SJSA1 (cell line): ENCODE results near the gene MAP2K5. TPM values are rescaled to one million over a fixed set of nuclear protein-coding genes. Genes with fewer than 3 reads are reported as not detected.

ENCODE experiments used
- DNase-seq, 2 experiments: peaks; one replicate each; pipeline ENCODE4 v3.0.0-alpha.2; 2015 to 2020; ENCODE audit warnings: low spot score in 2 of 2, low read depth in 1 of 2
- H3K27ac ChIP-seq: fragments of 250-450 bp; sonication (Bioruptor Pico); 2 replicates; pipeline ENCODE4 v1.5.1; 2020; ENCODE audit warnings: mild to moderate bottlenecking, moderate library complexity
- H3K27me3 ChIP-seq: fragments of 250-450 bp; sonication (Bioruptor Pico); replicated peaks from 2 replicates; pipeline ENCODE4 v1.5.1; 2020; ENCODE audit warnings: mild to moderate bottlenecking, moderate library complexity
- H3K36me3 ChIP-seq: fragments of 250-450 bp; sonication (Bioruptor Pico); 2 replicates; pipeline ENCODE4 v1.5.1; 2020; ENCODE audit warnings: mild to moderate bottlenecking
- H3K4me1 ChIP-seq: fragments of 250-450 bp; sonication (Bioruptor Pico); replicated peaks from 2 replicates; pipeline ENCODE4 v1.6.1; 2021; ENCODE audit warnings: mild to moderate bottlenecking
- H3K4me3 ChIP-seq: fragments of 250-450 bp; sonication (Bioruptor Pico); 2 replicates; pipeline ENCODE4 v1.5.1; 2020; ENCODE audit warnings: mild to moderate bottlenecking
- H3K9me3 ChIP-seq: fragments of 250-450 bp; sonication (Bioruptor Pico); replicated peaks from 2 replicates; pipeline ENCODE4 v1.5.1; 2020; ENCODE audit warnings: mild to moderate bottlenecking
- total RNA-seq: library from RNA; depleted of rRNA; stranded (reverse); fragments of >200 nt; shearing (Covaris generic); gene quantifications from 2 replicates; pipeline ENCODE4 v1.2.3, GENCODE V29; 2014

The MAP2K5 gene
- total RNA-seq, 1 experiment from 2014 or later = 4.3 TPM

DNA sequence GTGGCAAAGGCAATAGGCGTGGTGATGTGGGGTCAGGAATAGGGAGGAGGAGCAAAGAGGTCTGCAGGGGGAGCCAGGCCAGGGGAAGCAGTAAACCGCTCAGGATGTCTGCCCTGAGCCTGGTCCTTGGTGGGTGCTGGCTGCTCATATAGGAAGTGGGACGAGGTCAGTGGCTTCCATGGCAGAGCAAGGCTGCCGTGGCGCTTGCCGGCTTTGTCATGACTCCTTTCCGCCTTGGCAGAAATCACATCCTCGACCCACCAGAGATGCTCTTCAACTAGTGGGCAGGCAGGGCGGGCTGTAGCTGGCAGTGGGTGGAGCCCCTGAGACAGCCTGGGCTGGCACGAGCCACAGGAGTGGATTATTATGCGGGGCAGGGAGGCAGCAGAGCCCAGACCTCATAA, 269.7 kb downstream of the MAP2K5 start:
- H3K9me3 ChIP-seq = no peaks in the 10 kb centered on the region
- H3K36me3 ChIP-seq = no peaks in the 10 kb centered on the region
- no peak overlapping the region for H3K27ac ChIP-seq
- peaks cover 9% of the 10 kb centered on the region for H3K27me3 ChIP-seq
- no peak for DNase-seq
- H3K4me1 ChIP-seq = no peaks in the 10 kb centered on the region
- no peak overlapping the region for H3K4me3 ChIP-seq

DNA sequence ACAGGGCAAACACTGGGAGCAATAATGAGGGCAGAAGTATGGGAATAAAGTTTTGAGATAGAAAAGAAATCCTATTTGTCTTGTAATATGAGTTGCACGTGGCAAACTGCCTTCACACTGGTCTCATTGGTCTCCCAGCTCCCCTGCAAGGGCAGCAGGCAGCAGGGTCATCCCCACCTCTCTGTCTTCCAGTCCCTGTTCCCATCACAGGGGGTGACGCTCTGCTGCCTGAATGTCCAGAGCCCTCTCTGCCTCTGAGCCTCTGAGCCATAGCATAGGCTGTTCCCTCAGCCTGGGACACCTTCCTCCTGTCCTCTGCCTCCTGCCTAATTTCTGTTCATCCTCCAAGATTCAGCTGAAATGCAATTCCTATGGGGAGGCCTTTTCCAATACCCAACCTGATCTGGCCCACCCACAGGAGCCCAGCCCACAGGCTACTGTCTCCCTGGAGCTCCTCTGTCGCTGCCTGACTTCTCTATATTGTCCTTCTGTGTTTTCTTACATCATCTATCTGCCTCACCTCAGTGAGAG, 270.7 kb downstream of the MAP2K5 start:
- Histone ChIP-seq H3K27ac (no peak overlapping the region), H3K36me3 (no peaks in the 10 kb centered on the region), H3K9me3 (no peaks in the 10 kb centered on the region), H3K4me3 (no peak overlapping the region), H3K4me1 (no peaks in the 10 kb centered on the region), H3K27me3 (peaks cover 9% of the 10 kb centered on the region)
- no peak for DNase-seq

DNA sequence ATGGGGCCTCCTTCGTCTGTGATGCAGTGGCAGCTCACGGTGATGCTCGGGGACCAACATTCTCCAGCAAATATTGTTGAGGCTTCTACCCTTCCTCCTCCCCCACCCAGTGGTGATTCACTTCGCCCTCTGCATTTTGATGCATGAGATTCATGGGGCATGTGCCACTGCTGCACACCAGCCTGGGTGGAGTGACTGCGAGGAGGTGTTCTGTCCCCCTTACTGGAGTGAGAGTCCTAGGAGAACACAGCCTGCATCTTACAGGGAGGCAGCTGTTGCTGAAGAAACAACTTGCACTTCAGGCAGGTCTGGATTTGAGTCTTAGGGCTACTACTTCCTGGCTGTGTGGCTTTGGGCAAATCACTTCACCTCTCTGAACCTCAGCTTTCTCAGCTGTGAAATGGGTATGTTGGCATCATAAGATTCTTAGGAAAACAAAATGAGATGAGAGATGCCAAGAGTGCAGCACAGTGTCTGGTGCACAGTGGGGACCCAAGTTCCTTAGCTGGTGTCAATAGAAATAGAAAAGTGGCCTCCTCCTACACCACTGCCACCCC, 272.6 kb downstream of the MAP2K5 start:
- H3K36me3 ChIP-seq = no peaks in the 10 kb centered on the region
- no peaks in the 10 kb centered on the region for H3K9me3 ChIP-seq
- no peaks in the 10 kb centered on the region for H3K4me1 ChIP-seq
- DNase-seq = no peak
- no peak overlapping the region for H3K4me3 ChIP-seq
- no peak overlapping the region for H3K27ac ChIP-seq
- H3K27me3 ChIP-seq = peaks cover 19% of the 10 kb centered on the region

DNA sequence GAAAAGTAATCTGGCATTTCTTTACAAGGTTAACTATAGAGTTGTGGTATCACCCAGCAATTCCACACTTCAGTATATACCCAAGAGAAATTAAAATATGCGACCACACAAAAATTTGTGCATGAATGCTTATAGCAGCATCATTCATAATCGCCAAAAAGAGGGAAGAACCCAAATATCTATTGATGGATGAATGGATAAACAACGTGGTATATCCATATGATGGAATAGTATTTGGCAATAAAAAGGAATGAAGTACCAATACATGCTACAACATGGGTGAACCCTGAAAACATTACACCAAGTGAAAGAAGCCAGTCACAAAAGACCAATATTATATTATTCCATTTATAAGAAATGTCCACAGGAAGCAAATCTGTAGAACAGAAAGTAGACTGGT, 274.2 kb downstream of the MAP2K5 start:
- Histone ChIP-seq H3K27ac (no peak overlapping the region), H3K9me3 (0 out of 2 replicates have a peak, but pooled peaks cover 3% of the 10 kb centered on the region), H3K27me3 (peaks cover 34% of the 10 kb centered on the region), H3K36me3 (no peaks in the 10 kb centered on the region), H3K4me3 (no peak overlapping the region), H3K4me1 (no peaks in the 10 kb centered on the region)
- no peak for DNase-seq

DNA sequence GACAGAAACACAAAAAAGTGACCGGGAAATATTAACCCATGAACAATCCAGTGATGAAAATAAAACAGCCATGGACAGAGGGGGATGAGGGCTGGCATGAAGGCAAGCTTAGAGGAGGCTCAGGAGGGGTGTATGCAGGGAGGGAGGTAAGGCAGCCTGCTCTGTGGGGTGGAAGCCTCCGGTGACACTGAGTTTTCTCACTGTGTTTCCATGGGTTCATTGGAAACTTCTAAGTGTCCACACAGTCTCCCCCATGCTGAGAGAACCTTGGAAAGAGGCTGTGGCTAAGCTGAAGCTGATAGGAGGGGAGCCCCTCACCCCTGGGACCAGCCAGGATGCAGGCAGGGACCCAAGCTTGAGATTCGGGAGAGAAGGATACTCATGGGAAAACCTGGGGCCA, 276.0 kb downstream of the MAP2K5 start:
- Histone ChIP-seq H3K36me3 (no peaks in the 10 kb centered on the region), H3K4me3 (no peak overlapping the region), H3K9me3 (0 out of 2 replicates have a peak, but pooled peaks cover 3% of the 10 kb centered on the region), H3K4me1 (no peaks in the 10 kb centered on the region), H3K27ac (no peak overlapping the region), H3K27me3 (peaks cover 48% of the 10 kb centered on the region)
- DNase-seq = no peak

DNA sequence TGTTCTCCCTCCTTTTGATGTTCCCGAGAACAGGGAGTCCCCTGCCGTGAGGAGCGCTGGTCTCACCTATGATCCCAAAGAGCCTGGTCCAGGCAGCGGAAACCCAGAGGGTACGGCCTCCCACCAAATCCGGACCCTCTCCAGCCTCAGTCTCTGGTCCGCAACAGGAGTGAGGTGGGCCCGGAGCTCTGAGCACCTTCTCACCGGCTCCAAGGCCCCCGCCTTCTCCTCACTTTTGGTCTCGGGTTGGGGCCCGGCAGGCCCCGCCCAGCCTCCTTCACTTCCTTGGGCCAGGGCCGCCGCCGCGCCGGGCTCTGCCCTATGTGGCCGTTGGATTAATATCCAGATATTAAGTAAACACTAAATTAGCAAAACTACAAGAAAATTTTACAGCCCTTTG, 277.1 kb downstream of the MAP2K5 start:
- Histone ChIP-seq H3K27me3 (peaks cover 60% of the 10 kb centered on the region), H3K9me3 (0 out of 2 replicates have a peak, but pooled peaks cover 3% of the 10 kb centered on the region), H3K36me3 (no peaks in the 10 kb centered on the region)

DNA sequence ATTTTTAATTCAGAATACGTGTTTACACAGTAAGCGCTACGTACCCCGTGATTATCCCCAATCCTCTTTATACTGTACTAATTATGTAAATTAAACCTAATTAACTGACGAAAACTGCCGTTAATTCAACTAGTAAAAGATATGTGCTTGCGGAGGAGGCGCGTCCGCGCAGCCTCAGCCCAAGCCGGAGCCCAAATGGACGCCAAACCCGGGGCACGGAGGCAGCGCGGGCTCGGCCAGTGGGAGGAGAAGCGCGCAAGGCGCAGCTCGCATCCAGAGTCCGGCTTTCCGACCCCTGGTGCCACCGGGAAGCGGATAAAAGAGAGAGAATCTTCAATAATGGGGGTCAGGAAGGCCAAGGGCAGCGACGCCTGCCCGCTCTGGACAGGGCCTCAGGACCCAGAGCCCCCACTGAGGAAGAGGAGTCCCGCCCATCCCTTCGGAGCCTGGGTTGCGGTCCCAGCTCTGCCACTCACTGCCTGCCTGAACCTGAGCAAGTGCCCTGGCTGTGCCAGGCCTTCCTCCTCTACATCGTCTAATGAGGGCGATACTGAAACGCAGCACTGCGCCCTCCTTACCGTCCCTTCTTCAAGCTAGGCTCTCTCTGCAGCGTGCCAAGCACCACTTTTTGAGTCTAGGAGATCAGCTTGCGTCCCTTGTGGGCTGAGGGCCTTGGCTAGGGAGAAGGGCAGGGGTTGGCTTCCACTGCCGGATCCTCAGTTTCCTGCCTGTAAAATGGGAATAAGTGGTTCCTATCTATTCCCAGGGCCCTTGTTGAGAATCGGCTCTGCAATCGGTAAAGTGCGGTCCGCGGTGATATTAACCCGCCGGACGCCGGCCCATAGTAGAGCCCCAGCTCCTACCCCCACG, 277.9 kb downstream of the MAP2K5 start:
- peaks cover 65% of the 10 kb centered on the region for H3K27me3 ChIP-seq
- DNase-seq = no peak
- no peak overlapping the region for H3K4me3 ChIP-seq
- H3K4me1 ChIP-seq = peaks cover under 1% of the 10 kb centered on the region; the same call in 1 of the 2 replicates
- no peak overlapping the region for H3K27ac ChIP-seq
- H3K36me3 ChIP-seq = no peaks in the 10 kb centered on the region
- 0 out of 2 replicates have a peak, but pooled peaks cover 3% of the 10 kb centered on the region for H3K9me3 ChIP-seq

More for the DNA sequence above, 277.1 kb downstream of the MAP2K5 start:
- no peak for DNase-seq
- Histone ChIP-seq H3K4me1 (no peaks in the 10 kb centered on the region), H3K27ac (no peak overlapping the region), H3K4me3 (no peak overlapping the region)

DNA sequence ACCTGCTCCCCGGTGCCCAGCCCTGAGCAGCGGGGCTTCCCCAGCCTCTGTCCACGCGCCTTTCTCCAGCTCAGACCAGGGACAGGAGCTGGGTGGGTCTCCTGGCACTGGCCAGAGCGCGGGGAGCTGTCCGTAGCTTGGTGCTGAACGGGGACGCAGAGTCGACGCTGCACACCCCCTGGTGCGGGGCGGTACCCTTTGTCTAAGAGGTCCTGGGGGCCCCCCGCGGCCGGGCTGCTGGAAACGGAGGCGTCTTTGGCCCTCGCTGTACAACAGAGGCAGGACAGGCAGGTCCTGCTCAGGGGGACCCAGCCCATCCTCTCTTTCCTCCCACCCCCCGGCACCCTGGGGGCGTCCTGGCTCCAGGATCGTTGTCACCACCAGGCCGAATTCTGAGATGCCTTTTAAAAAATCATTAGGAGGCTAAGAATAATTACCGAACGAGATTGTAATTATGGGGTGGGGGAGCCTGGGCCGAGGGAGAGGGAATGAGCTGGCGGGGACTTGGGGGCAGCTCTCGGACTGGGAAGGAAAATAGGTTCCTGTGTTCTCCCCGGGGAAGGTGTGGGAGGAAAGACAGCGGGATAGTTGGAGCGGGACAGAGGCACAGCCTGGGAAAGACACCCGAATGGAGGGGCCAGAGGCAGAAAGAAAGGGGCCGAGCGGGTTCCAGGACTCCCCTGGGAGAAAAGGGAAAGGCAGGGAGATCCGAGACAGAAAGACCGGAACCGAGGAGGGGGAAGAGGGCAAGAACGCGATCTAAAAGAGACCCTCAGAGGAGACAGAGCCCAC, 278.7 kb downstream of the MAP2K5 start:
- no peaks in the 10 kb centered on the region for H3K36me3 ChIP-seq
- no peak overlapping the region for H3K4me3 ChIP-seq
- H3K27me3 ChIP-seq = peaks cover 73% of the 10 kb centered on the region
- H3K9me3 ChIP-seq = peaks cover 10% of the 10 kb centered on the region; the same call in 1 of the 2 replicates
- no peak overlapping the region for H3K27ac ChIP-seq
- peak; percentile 20 to 65 for DNase-seq
- peaks cover 4% of the 10 kb centered on the region; the same call in 1 of the 2 replicates for H3K4me1 ChIP-seq

DNA sequence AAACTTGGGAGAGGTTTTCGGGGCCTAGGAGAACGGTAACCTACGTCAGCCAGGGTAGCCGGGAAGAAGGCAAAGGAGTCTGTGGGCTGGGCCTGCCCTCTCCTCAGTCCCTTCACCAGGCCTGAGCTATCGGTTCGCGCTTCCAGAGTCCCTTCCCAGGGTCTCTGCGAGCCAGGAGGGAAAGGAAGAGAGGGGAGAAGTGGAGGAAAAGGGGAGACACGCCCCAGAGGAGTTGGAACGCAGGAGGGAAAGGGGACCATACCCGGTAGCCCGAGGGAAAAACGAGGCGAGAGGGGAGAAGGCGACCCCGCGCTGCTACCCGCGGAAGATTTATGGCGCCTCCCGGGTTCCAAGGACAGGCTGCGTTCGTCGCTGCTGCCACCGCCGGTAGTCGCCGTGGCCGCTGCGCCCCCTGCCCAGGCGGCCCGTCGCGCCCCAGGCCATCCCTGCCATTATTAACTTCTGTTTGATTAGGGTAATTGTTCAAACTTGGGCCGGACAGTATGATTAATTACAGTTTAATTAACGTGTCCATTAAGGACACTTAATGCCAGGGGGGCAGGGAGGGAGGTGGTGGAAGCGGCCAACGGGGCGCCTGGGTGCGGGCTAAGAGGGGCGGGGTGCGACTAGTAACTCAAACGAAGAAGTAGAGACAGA, 279.4 kb downstream of the MAP2K5 start:
- no peak overlapping the region for H3K4me3 ChIP-seq
- peaks cover 4% of the 10 kb centered on the region; the same call in 1 of the 2 replicates for H3K4me1 ChIP-seq
- H3K9me3 ChIP-seq = peaks cover 13% of the 10 kb centered on the region; the same call in 1 of the 2 replicates
- H3K27me3 ChIP-seq = peaks cover 76% of the 10 kb centered on the region
- no peaks in the 10 kb centered on the region for H3K36me3 ChIP-seq
- H3K27ac ChIP-seq = no peak overlapping the region
- DNase-seq = no peak

DNA sequence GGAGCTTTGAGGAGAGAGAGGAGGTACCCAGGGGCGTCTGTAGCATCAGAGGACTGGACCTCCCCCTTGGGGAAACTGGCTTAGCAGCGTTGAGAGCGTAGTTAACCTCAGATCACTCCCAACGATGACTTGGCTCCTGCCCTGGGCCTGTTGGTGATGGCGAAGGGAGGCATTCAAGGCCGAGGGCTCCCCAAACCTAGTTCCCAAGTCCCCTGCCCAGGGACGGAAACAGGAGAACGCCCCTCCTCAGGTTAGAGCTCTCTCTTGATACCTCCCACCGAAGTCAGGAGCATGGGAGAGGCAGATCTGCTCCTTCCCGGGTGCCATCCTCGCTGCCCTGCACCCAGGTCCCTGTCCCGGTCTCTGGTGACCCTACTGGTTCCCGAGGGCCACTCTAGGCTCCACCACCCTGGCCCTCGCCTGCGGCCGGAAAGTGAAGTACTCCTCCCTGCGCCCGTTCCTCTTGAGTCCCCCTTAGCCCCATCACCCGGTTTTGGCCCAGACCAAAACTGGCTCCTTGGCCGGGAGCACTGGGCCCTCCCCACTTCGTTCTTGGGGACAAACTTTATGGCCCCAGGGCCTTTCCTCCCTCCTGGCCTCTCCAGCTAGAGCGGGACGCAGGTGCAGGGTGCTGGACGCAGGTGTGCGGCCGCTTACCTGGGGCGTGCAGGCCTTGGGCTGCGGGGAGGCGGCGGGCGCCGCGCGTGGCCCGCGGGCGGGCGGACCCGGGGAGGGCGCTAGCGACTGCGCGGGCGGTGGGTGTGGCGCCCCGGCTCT, 280.2 kb downstream of the MAP2K5 start:
- peaks cover 15% of the 10 kb centered on the region for H3K9me3 ChIP-seq
- no peak overlapping the region for H3K27ac ChIP-seq
- no peak overlapping the region for H3K4me3 ChIP-seq
- H3K27me3 ChIP-seq = peaks cover 84% of the 10 kb centered on the region
- peaks cover 4% of the 10 kb centered on the region; the same call in 1 of the 2 replicates for H3K4me1 ChIP-seq
- H3K36me3 ChIP-seq = no peaks in the 10 kb centered on the region
- no peak for DNase-seq

DNA sequence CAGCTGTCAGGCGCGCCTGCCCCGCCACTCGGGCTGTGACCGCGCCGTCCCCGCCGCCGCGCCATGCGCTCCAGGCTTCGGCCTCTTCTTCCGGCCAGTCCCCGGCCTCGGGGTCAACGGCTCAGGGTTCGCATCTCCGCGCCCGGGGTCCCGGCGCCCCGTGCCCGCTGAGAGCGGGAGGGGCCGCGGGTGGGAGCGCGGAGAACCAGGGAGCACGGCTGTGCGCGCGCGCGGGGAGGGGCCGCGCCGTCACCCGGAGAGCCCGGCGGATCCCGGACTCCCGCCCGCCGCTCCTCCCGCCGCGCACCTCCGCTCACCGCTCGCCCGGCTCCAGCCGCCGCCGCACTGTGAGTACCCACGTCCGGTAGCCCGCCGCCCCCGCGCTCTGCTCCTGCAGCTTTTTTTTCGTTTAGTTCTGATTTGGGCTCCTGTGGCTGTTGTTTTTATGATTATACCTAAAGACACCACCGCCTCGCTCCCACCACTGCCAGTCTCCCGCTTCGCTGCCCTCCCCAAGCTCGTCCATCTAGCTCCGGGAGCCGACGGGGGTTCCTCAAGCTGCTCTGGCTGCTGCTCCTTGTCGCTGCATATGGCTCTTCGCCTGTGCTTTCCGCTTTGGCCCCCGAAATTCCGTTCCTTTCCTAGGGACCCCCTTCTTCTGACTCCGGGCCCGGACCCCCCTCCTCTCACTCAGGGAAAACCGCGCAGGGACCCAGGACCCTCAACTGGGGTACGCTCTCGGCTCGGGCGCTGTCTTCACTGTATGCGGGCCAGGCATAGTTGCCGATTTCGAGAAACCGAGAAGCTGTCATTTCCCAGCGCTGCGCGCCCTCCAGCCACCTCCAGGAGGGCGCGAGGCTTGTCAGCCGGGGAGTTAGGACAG, 281.1 kb downstream of the MAP2K5 start:
- Histone ChIP-seq H3K27me3 (peaks cover 93% of the 10 kb centered on the region), H3K36me3 (no peaks in the 10 kb centered on the region), H3K27ac (no peak overlapping the region), H3K9me3 (peaks cover 21% of the 10 kb centered on the region), H3K4me3 (no peak overlapping the region), H3K4me1 (peaks cover 4% of the 10 kb centered on the region; the same call in 1 of the 2 replicates)
- no peak for DNase-seq
